ENCODE results near the gene MGAT4A. TPM values are rescaled to one million over a fixed set of nuclear protein-coding genes. Genes with fewer than 3 reads are reported as not detected.
A peak's percentile ranks its signal among the peaks of the same experiment; 100 is the strongest.
"Not testable (repeated sequence)": the region's sequence is repeated elsewhere in the genome, so short reads cannot be mapped to it uniquely, and the experiment has no call there.

MGAT4A gene
- total RNA-seq, 1 experiment from 2014 or later: 15.5 TPM

DNA sequence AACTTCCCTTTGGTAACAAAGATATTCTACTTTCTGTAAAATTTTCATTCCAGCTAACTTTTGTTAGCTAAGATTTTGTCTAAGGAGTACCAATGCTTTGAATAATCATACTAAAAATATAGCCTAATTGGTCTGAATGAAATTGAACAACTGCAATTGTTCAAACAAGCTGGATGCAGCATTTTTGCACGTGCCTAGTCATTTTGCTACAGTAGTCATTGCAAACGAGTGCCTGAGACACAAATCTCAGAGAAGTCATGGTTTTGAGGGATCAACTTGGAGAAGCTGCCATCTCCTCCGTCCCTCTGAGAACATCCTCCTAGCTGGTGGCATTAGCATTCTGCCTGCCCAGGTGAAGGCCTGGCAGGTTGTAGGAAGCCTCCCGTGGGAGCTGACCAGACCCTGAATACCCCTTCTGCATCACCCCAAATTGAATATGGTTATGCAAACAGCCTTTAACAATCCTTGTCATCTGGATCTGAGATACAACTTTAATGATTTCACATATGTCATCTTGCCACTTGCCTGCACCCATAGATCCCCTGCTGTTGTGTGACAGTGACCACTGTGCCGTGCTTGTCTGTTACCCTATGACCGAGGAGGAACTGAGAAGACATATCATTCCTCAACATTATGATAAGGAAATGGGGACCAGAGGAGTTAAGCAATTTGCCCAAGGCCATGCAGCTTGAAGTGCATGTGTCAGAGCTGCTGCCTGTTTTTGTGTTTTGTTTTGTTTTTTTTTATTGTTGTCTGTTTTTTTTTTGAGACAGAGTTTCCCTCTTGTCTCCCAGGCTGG lies 29.1 kb upstream of the MGAT4A start:
- no peak for DNase-seq (ENCODE audit: low spot score)

- DNase-seq (ENCODE audit: low spot score): no peak
Observed at GRCh38 chr2:98759338-98759737, 28.4 kb upstream of the MGAT4A start.

GRCh38 chr2:98757904-98758421 lies 27.0 kb upstream of the MGAT4A start:
- peak; percentile 93 for DNase-seq (ENCODE audit: low spot score)

GRCh38 chr2:98753801-98754200 lies 22.9 kb upstream of the MGAT4A start:
- no peak for DNase-seq (ENCODE audit: low spot score)

DNA sequence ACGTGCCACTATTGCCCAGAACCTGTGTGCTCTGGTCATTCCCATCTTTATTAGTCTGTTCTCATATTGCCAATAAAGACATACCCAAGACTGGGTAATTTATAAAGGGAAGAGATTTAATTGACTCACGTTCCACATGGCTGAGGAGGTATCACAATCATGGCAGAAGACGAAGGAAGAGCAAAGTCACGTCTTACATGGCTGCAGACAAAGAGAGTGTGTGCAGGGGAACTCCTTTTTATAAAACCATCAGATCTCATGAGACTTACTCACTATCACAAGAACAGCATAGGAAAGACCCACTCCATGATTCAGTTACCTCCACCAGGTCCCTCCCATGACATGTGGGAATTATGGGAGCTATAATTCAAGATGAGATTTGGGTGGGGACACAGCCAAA lies 21.8 kb upstream of the MGAT4A start:
- DNase-seq (ENCODE audit: low spot score): not testable (repeated sequence)

- DNase-seq (ENCODE audit: low spot score): no peak
Observed at GRCh38 chr2:98751748-98752147, 20.8 kb upstream of the MGAT4A start.

DNA sequence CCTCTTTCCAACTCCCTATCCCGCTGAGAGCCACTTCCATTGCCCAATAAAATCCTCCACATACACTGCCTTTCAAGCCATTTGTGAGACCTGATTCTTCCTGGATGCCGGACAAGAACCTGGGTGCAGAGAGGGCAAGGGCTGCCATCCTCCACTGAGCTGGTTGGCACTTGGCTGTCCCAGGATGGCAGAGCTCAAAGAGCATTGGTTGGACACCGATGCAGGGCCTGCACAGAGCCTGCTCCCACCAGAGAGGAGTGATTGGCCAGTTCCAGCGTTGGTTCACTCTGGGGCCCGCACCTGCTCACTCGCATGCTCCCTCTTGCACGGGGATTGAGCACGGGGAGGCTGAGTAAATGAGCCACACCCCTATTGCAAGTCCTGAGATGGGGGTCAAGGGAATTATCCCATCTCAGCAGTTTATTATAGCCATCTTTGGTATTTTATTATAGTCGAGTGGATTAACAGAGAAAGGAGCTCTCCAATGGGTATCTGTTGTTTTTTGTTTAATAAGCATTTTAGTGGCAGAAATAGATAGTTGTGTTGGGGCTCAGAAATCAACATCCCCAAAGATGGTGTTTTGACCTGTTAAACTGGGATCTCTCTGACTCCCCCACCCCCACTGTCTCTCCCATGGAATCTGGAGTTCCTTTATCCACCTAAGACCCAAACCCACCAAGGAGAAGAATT lies 19.8 kb upstream of the MGAT4A start:
- no peak for DNase-seq (ENCODE audit: low spot score)

DNA sequence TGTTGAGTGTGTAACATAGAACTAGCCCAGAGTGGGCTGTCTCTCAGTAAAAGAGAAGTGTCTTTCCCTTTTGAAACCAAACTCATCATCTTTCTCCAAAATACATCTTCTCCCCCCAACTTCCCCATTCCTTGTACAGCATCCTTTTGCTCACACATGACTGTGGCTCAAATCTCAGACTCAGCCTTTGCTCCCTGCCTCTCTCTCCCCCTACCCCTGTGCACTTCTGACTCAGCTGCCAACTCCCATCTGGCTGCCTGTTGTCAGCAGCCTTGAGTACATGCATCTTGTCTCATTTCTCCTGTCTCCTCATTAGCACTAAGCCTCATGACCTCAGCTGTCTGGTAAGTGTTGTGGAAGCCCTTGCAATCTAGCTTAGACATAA lies 18.1 kb upstream of the MGAT4A start:
- no peak for DNase-seq (ENCODE audit: low spot score)

DNA sequence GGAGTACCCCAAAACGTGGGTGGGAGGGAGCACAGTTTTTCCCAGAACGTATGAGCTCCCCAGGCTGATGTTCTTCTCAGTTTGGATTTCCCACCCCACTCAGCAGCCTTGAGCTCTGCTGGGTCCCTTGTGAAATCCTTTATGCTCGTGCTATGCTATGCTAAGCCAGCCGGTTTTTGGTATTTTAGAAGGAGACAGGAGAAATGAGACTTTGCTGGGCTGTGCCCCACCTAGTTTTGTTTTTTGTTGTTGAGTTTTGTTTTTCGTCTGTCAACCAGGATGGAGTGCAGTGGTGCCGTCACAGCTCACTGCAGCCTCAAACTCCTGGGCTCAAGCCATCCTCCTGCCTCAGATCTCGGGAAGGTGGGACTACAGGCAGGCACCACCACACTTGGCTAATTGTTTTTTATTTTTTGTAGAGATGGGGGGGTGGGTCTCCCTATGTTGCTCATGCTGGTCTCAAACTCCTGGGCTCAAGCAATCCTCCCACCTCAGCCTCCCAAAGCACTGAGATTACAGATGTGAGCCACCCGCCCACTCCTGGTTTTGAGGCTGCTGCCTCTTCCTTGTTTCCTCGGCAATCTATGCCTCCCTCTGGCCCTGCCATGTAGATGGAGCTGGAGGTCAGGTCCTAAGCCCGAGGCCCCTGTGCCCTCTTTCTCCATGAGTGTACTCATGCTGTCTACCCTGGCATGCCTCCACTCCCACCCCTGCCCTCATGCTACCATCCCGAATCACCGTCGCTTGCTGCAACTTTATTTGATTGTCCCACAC lies 17.5 kb upstream of the MGAT4A start:
- no peak for DNase-seq (ENCODE audit: low spot score)

- peak; percentile 29 for DNase-seq (ENCODE audit: low spot score)
Observed at GRCh38 chr2:98747888-98748287, 17.0 kb upstream of the MGAT4A start.

- DNase-seq (ENCODE audit: low spot score): no peak
Observed at GRCh38 chr2:98746426-98746825, 15.5 kb upstream of the MGAT4A start.

GRCh38 chr2:98744595-98744994 lies 13.7 kb upstream of the MGAT4A start:
- no peak for DNase-seq (ENCODE audit: low spot score)

DNA sequence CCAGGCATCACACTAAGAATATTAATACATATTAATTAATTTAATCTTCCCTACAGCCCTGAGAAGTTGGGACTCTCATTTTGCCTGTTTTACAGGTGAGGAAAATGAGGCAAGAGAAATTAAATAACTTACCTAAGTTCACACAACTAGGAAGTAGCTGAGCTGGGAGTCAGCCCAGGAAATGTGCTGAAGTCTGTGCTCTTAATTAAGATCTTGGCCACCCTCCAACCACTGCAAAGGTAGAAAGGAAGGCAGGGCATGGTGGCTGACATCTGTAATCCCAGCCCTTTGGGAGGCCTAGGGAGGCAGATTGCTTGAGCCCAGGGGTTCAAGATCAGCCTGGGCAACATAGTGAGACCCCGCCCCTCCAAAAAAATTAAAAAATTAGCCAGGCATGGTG lies 12.9 kb upstream of the MGAT4A start:
- DNase-seq (ENCODE audit: low spot score): no peak

- DNase-seq (ENCODE audit: low spot score): no peak
Observed at GRCh38 chr2:98739020-98739419, 8.1 kb upstream of the MGAT4A start.

DNA sequence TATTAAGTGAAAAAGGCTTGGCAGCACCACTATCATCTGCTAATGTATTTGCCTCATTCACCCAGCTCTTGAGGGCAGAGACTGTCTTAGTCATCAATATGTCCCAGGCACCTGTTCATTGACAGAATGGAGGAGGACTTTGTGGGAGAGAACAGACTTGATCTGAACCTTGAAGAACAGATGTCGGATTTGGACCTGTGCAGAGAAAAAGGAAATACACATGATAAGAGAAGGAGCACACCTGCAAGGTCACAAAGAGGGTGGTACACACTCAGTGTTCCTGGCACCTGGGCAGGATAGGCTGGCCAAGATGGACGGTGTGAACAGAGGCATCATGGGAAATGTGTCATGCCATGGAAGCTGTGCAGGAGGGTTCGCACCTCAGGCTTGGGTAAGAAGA lies 7.4 kb upstream of the MGAT4A start:
- DNase-seq (ENCODE audit: low spot score): no peak

DNA sequence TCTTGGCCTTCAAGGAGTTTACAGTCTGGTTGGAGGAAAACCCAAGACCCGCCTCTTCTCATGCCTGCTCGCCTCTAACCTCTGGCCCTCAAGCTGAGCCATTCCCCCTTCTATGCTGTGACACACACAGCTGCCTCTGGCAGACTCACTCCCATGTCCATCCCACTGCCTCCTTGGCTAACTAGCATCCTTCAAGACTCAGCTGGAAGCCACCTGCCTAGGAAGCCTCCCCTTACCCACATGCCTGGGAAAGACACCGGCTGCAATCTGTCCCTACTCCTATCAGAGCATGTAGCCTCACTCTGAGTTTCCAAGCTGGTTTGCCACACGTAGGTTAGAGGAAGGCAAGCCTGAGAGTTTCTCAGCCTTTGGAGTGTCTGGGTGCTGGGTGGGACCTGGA lies 6.9 kb upstream of the MGAT4A start:
- no peak for DNase-seq (ENCODE audit: low spot score)

GRCh38 chr2:98736464-98736889 lies 5.5 kb upstream of the MGAT4A start:
- peak; percentile 37 for DNase-seq (ENCODE audit: low spot score)

DNA sequence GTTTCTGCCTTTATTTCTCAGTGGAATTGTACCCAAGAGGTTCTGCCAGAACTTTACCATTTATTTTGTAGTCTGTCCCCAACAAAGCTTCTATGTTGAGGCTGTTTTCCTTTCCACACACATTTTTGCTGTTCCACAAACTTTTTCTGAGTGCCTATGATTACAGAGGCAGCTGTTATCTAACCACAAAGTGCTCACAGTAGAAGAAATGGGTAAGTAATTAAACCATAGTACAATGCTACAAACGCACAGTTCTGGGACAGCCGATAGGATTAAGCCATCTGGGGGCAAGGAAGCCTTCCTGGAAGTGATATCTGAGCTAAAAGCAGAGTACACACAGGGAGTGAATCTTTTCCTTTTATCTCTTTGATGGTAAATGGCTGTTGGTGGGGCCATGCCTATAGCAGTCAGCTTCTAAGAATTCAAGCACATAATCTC lies 3.9 kb upstream of the MGAT4A start:
- no peak for DNase-seq (ENCODE audit: low spot score)

DNA sequence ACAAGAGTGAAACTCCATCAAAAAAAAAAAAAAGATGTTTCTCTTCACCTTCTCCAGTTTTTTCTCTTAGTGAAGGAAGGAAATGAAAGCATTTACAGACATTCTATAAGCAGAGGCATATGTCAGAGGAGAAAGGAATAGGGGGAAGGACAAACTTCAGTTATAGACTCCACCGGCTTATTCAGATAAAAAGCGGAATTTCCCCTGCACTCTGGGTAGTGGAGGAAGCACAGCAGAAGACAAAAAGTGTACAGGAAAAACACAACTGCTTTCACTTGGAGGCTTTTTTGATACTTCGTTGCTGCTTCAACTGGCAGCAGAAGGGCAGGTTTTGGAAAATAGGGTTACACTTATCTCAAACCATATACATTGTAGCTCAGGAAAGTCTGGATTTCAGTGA lies 3.2 kb upstream of the MGAT4A start:
- no peak for DNase-seq (ENCODE audit: low spot score)

DNA sequence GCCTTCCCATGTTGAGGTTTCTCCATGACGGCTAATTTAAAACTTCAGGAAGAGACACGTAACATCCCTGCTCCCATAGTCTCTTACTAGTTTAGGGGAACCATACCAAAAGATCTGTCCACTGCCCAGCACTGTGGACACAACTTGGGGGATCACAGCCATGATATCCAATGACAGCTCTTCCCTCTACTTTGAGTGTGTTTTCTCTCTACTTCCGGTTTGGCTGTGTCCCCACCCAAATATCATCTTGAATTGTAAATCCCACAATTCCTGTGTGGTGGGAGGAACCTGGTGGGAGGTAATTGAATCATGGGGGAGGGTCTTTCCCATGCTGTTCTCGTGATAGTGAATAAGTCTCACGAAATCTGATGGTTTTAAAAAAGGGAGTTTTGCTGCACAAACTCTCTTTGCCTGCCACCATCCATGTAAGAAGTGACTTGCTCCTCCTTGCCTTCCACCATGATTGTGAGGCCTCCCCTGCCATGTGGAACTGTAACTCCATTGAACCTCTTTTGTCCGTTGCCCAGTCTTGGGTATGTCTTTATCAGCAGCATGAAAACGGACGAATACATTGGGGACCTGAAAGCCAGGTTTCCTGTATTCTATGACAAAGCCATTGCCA lies 1.6 kb upstream of the MGAT4A start:
- DNase-seq (ENCODE audit: low spot score): no peak

GRCh38 chr2:98731894-98732349 lies 990 bp upstream of the MGAT4A start:
- DNase-seq (ENCODE audit: low spot score): no peak

DNA sequence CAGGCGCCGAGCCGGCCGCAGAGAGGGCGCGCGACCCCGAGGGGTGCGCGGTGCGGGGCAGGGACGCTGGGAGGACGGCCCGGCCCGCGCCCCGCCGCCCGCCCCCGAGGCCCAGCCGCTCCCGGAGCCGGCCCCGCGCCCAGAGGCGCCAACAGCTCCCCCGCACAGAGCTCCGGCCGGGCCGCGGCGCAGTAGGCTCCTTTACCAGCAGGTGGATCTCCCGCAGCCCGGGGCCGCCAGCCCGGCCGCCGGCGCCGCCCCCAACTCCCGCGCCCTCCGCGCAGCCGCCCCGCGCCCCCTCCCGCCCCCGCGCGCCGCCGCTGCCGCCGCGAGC lies 258 bp downstream of the MGAT4A start:
- no peak for DNase-seq (ENCODE audit: low spot score)
